H1 (cell line): ENCODE measurements around the gene CFP. TPM values are rescaled to one million over a fixed set of nuclear protein-coding genes. Genes with fewer than 3 reads are reported as not detected.

Source experiments
- BACH1 ChIP-seq: IDR thresholded peaks from 2 replicates; pipeline ENCODE4 v1.6.1; 2012; ENCODE audit warnings: low read length, improper control_type of control experiment
- CTBP2 ChIP-seq: IDR thresholded peaks from 2 replicates; pipeline ENCODE4 v1.7.0; 2011; ENCODE audit warnings: borderline replicate concordance, mild to moderate bottlenecking, moderate library complexity, mixed read lengths, low read length; ENCODE audit not compliant: insufficient read depth, insufficient read length
- MAFK ChIP-seq: IDR thresholded peaks from 2 replicates; pipeline ENCODE4 v1.6.1; 2012; ENCODE audit warnings: low read depth, mild to moderate bottlenecking, improper control_type of control experiment, low read length
- MAX ChIP-seq: IDR thresholded peaks from 2 replicates; pipeline ENCODE4 v1.6.1; 2012; ENCODE audit warnings: inconsistent platforms
- NANOG ChIP-seq: IDR thresholded peaks from 2 replicates; pipeline ENCODE4 v1.6.1; 2011; ENCODE audit warnings: low read length, low read depth, mild to moderate bottlenecking, inconsistent platforms; ENCODE audit not compliant: insufficient read depth, poor library complexity, severe bottlenecking
- RAD21 ChIP-seq, 2 experiments: IDR thresholded peaks in 1 of 2; conservative IDR thresholded peaks in 1 of 2; 2 replicates each; pipeline ENCODE4 v1.6.1; 2011; ENCODE audit warnings: low read depth in 2 of 2, low read length in 2 of 2, improper control_type of control experiment in 1 of 2, inconsistent platforms in 1 of 2, mild to moderate bottlenecking in 1 of 2, moderate library complexity in 1 of 2
- SP1 ChIP-seq: IDR thresholded peaks from 2 replicates; pipeline ENCODE4 v1.6.1; 2011; ENCODE audit warnings: low read depth, low read length
- ZNF274 ChIP-seq: IDR thresholded peaks from 2 replicates; pipeline ENCODE4 v1.7.0; 2012; ENCODE audit warnings: low read length, borderline replicate concordance; ENCODE audit errors: extremely low read depth
- polyA plus RNA-seq, 7 experiments: library from polyadenylated mRNA; depleted of rRNA in 3 of 7; stranded (reverse) in 5 of 7; unstranded in 2 of 7; fragments of >200 nt in 5 of 7; fragments of 200-250 nt in 2 of 7; gene quantifications; 1 replicate in 5 of 7; 2 replicates in 1 of 7; 4 replicates in 1 of 7; pipeline versions ENCODE4 v1.2.1 to v1.2.3, GENCODE V29; 2011 to 2013; ENCODE audit warnings: missing spikeins in 2 of 7, mixed read lengths in 2 of 7
- total RNA-seq: library from RNA; stranded (reverse); fragmentation: NEBNext Ultra II Directional; extraction: Animal tissue kit (Norgen Biotek cat#: 25700); gene quantifications from 2 replicates; pipeline ENCODE4 v1.2.1, GENCODE V29; 2021

CFP gene
- total and polyA plus RNA-seq, 2 of the 8 experiments (the other 6 are each of a cell fraction or from before 2014, with no cell fraction given) = 0.76 to 2.2 TPM

- TF ChIP-seq NANOG (no peak), MAFK (no peak), BACH1 (no peak), CTBP2 (no peak), SP1 (no peak), MAX (no peak), RAD21 (IDR thresholded peaks at IDR 0.05 in 1 of 2, conservative IDR thresholded peaks at IDR 0.05 in 1 of 2; ENCODE audit: low read depth in 2 of 2, low read length in 2 of 2) (no peak), ZNF274 (no peak)
These were observed 52.3 kb downstream of the CFP start (continued) for GRCh38 chrX:47577424-47577823.
